IgD-negative memory B cell (primary cell): Measurements from ENCODE around the gene TRIM7. TPM values are rescaled to one million over a fixed set of nuclear protein-coding genes. Genes with fewer than 3 reads are reported as not detected.
A peak's percentile ranks its signal among the peaks of the same experiment; 100 is the strongest.
"Not testable (repeated sequence)": the region's sequence is repeated elsewhere in the genome, so short reads cannot be mapped to it uniquely, and the experiment has no call there.

Experiments used
- H3K27ac Mint-ChIP-seq, 3 donors: one replicate each; pipeline ENCODE4 v1.8.0; 2020 to 2022; ENCODE audit warnings: mild to moderate bottlenecking in 3 of 3, mixed read lengths in 3 of 3, moderate library complexity in 1 of 3
- H3K27me3 Mint-ChIP-seq: one replicate; pipeline ENCODE4 v1.8.0; 2021; ENCODE audit warnings: mixed read lengths
- H3K36me3 Mint-ChIP-seq: one replicate; pipeline ENCODE4 v1.8.0; 2020; ENCODE audit warnings: mild to moderate bottlenecking, mixed read lengths
- H3K4me1 Mint-ChIP-seq, 3 donors: one replicate each; pipeline ENCODE4 v1.8.0; 2020 to 2022; ENCODE audit warnings: mixed read lengths in 3 of 3, mild to moderate bottlenecking in 1 of 3
- H3K4me3 Mint-ChIP-seq, 4 donors: one replicate each; pipeline ENCODE4 v1.8.0; 2020 to 2022; ENCODE audit warnings: mild to moderate bottlenecking in 4 of 4, mixed read lengths in 4 of 4, moderate library complexity in 3 of 4
- H3K9me3 Mint-ChIP-seq, 3 donors: one replicate each; pipeline ENCODE4 v1.8.0; 2020 to 2021; ENCODE audit warnings: mixed read lengths in 3 of 3, mild to moderate bottlenecking in 1 of 3
- polyA plus RNA-seq: library from polyadenylated mRNA; unstranded; fragments of 300-500 nt; fragmentation: Illumina TruSeq; gene quantifications from one replicate; pipeline ENCODE4 v1.2.3, GENCODE V29; 2021

TRIM7 gene
- polyA plus RNA-seq, 1 donor from 2014 or later = 0.71 TPM

DNA sequence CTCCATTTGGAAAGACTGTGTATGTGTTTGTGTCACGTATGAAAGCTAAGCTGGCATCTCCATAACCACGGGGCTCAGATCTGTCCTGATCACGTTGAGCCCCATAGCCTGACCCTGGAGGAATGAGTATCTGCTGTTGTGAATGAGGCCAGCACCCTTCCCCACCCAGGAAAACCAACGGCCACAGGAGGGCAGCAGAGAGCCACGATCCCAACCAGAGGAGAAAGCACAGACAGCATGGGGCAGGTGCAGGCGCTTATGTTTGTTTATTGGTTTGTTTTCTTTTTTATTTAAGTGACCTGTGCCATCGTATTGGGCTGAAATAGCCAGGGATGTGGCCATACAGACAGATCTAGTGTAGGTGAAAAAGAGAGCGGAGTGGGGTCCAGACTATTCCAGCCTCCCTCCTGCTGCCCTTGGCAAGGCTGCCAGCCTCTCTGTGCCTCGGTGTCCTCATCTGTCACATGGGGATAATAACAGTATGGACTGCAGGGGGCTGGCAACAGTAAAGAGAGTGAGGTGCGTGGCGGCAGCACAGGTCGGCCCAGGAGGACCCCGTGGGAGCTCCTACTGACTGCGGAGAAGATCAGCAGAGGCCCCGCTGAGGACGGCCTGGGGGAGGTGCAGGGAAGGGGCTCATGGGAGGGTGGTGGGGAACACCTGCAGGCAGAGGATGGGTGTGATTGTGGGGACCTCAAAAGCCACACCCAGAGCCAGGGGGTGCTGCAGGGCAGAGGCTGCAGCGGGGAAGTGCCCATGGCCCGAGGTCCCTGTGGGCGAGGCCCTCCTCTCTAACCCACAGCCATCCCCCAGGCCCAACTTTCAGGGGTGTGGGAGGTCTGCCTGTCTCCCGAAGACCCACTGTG lies 45.5 kb downstream of the TRIM7 start:
- peaks cover 8% of the 10 kb centered on the region for H3K27me3 Mint-ChIP-seq
- peaks cover 4 to 8% (median 4%) of the 10 kb centered on the region in 3 donors for H3K9me3 Mint-ChIP-seq
- H3K36me3 Mint-ChIP-seq = no peaks in the 10 kb centered on the region
- H3K27ac Mint-ChIP-seq = peak overlapping the region; percentile 67 to 91 (median 84)
- peaks cover 13 to 14% (median 13%) of the 10 kb centered on the region in 3 donors for H3K4me1 Mint-ChIP-seq
- peak overlapping the region; percentile 61 to 86 (median 64) for H3K4me3 Mint-ChIP-seq

GRCh38 chr5:181158869-181159268 lies 46.1 kb downstream of the TRIM7 start:
- peaks cover 4% of the 10 kb centered on the region in 3 donors for H3K9me3 Mint-ChIP-seq
- H3K36me3 Mint-ChIP-seq = no peaks in the 10 kb centered on the region
- H3K4me1 Mint-ChIP-seq = peaks cover 13% of the 10 kb centered on the region in 3 donors
- peak overlapping the region in 1 of 4 donors; percentile 61 for H3K4me3 Mint-ChIP-seq
- peak overlapping the region in 1 of 3 donors; percentile 91 for H3K27ac Mint-ChIP-seq
- peaks cover 8% of the 10 kb centered on the region for H3K27me3 Mint-ChIP-seq

DNA sequence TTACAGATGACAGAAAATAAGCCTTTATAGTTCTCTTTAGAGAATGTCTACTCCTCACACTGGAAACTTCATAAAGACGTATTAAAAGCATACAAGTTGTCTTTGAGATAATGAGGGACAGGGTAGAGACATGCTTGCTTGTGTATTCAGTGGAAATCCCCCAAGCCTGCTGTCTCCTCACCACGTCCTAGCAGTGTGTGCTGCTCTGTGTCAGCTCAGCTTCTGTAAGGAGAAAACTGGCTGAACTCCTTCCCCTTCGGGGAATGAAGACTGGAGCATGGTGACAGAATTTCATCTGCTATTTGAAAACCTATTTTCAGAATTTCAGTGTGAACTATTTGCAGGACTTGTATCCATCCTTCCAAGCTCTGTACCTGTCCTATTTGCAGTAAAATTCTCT lies 48.2 kb downstream of the TRIM7 start:
- Mint-ChIP-seq H3K9me3 (peaks cover 0 to 4% (median 2%) of the 10 kb centered on the region in 3 donors), H3K27me3 (peaks cover 3% of the 10 kb centered on the region), H3K4me3 (no peak overlapping the region), H3K4me1 (peaks cover 5 to 11% (median 10%) of the 10 kb centered on the region in 3 donors), H3K36me3 (no peaks in the 10 kb centered on the region), H3K27ac (no peak overlapping the region)

DNA sequence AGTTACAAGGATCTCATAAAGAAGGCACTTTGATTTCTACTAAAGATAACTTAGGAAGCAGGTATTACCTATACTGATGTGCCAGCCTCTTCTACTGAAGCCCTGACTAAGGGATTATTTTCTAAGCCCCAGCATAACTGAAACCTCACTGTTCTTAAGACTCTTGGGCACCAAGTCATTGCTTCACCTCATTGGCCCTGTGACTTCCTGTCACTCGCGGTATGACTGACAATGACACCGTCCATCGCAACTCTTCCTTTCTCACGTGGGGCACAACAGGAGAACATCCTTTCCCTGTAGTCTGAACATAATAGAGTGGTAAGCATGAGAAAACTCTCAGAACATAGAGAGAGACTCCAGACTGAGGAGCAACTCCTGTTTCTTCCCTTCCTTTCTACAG lies 51.2 kb downstream of the TRIM7 start:
- Mint-ChIP-seq H3K4me3 (peak overlapping the region in 1 of 4 donors; percentile 55), H3K27ac (no peak overlapping the region), H3K27me3 (peaks cover 11% of the 10 kb centered on the region), H3K9me3 (peaks cover 0 to 4% (median 2%) of the 10 kb centered on the region in 3 donors), H3K4me1 (peaks cover 0 to 5% (median 3%) of the 10 kb centered on the region in 3 donors), H3K36me3 (peaks cover 3% of the 10 kb centered on the region)

DNA sequence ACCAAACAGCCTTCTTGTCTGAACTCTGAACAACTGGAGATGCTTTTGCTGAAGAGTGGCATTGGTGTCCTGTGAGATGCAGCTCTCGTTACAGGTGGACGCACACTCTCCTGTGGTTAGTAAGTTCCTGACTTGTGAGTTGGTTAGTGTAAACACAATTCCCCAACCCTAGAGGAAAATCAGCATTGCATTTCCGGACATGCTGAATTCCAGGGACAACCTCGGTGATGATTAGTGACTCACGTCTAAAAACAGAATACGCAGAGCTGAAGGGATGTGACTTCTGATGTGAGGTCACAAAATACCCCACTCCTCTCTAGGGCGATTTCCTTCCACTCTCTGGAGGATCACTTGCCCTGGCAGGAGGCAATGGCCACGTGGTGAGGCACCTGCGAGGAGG lies 52.6 kb downstream of the TRIM7 start:
- Mint-ChIP-seq H3K4me1 (peaks cover 0 to 3% (median under 1%) of the 10 kb centered on the region in 3 donors), H3K27ac (no peak overlapping the region), H3K36me3 (peaks cover 4% of the 10 kb centered on the region), H3K9me3 (peaks cover 0 to 4% (median 2%) of the 10 kb centered on the region in 3 donors), H3K27me3 (peaks cover 18% of the 10 kb centered on the region), H3K4me3 (no peak overlapping the region)

DNA sequence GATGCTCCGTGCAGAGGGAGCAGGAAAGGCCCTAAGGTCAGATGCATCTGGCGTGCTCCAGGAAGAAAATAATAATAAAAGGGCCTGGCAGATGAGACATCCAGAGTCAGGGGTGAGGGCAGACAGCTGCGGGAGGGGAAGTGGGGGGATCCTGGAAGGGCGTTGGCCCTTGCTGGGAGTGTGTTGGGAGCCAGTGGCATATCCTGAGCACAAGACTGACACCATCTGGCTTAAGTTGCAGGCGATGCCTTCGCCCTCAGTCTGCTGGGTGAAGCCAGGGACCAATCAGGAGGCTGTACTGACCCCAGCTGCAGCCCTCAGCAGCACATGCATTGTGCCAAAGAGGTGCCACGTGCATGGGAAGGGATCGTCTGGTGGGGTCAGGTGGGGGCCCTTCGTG lies 53.9 kb downstream of the TRIM7 start:
- H3K4me1 Mint-ChIP-seq = peaks cover 0 to 3% (median 0%) of the 10 kb centered on the region in 3 donors
- peaks cover 19% of the 10 kb centered on the region for H3K27me3 Mint-ChIP-seq
- H3K36me3 Mint-ChIP-seq = peaks cover 4% of the 10 kb centered on the region
- peaks cover 2 to 6% (median 4%) of the 10 kb centered on the region in 3 donors for H3K9me3 Mint-ChIP-seq
- no peak overlapping the region for H3K27ac Mint-ChIP-seq
- H3K4me3 Mint-ChIP-seq = no peak overlapping the region

DNA sequence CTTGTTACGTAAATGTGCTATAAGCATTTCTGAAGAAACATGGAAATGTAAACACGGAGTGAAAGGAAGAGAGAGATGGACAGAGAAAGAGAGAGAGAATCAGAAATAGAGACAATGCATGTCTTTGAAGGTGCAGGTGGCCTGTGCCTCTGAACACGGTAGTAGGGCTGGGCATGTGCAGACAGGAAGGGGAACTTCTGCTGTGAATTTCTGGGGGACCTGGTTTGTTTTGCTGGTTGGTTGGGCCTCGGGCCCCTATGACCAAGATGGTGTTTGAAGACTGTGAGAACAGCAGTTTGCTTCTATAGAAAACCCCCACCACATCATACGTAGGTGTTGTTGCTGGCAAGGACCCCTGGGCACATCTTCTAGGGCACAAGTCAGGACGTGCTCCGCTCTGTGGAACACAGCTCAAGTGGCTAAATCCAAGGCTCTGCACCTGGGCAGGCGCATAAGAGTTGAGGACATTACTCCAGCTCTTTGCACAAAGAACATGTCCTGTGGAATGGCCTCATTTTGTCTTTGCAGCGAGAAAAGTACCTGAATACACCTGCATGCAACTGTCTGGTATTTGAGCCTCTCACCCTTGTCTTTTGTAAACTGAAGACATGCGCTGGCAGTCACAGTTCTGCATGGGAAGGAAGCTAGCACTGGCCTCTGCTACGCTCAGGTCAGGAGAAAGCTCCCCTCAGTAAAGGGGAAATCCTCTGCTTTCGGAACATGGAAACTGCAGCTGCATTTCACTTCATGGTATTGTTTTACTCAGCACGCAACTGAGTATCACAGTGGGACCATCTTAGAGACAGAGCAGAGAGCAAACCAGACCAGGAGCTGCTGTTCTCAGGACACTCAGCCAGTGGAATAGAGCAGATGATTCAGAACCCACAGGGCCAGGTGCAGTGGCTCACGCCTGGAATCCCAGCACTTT lies 54.9 kb downstream of the TRIM7 start:
- peaks cover 2 to 7% (median 6%) of the 10 kb centered on the region in 3 donors for H3K9me3 Mint-ChIP-seq
- no peak overlapping the region for H3K4me3 Mint-ChIP-seq
- peaks cover 6% of the 10 kb centered on the region for H3K36me3 Mint-ChIP-seq
- H3K27ac Mint-ChIP-seq = no peak overlapping the region
- peaks cover 0 to 3% (median 0%) of the 10 kb centered on the region in 3 donors for H3K4me1 Mint-ChIP-seq
- H3K27me3 Mint-ChIP-seq = peaks cover 18% of the 10 kb centered on the region

GRCh38 chr5:181149355-181149754 lies 55.6 kb downstream of the TRIM7 start:
- peaks cover 7% of the 10 kb centered on the region for H3K36me3 Mint-ChIP-seq
- peaks cover 0 to 9% (median 5%) of the 10 kb centered on the region in 3 donors for H3K9me3 Mint-ChIP-seq
- H3K4me3 Mint-ChIP-seq = no peak overlapping the region
- no peak overlapping the region for H3K27ac Mint-ChIP-seq
- H3K4me1 Mint-ChIP-seq = peaks cover 0 to 3% (median 0%) of the 10 kb centered on the region in 3 donors
- H3K27me3 Mint-ChIP-seq = peaks cover 20% of the 10 kb centered on the region

DNA sequence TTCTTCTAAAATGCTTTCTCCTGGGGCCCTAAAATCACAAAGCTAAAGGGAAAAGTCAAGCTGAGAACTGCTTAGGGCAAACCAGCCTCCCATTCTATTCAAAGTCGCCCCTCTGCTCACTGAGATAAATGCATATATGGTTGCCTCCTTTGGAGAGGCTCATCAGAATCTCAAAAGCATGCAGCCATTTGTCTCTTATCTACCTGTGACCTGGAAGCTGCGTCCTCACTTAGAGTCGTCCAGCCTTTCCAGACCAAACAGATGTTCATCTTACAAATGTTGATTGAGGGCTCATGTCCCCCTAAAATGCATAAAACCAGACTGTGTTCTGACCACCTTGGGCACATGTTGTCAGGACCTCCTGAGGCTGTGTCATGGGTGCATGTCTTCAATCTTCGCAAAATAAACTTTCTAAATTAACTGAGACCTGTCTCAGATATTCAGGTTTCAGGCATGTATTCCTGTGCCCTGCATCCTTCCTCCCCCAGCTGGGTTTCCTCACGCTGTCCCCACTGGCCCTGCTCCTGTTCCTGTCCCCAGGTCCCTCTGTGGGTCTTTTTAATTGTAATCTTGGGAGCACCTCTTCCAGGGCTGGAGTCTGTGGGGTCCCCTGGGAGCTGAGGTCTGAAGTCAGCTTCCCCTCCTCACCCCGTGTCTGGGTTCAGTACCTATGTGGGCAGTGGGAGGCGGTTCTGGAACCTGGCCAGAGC lies 57.9 kb downstream of the TRIM7 start, which contains the start of gene OR2V2:
Gene OR2V2, plus strand, starts transcription at position 660 of the 710 bp plus-strand sequence. CDS start 7,357 bp downstream, outside the sequence.
- H3K4me1 Mint-ChIP-seq, H3K36me3 Mint-ChIP-seq, H3K9me3 Mint-ChIP-seq: not testable (repeated sequence)
- peak within 1 kb of the TSS in 1 of 4 donors; percentile 19 for H3K4me3 Mint-ChIP-seq
- H3K27me3 Mint-ChIP-seq = peaks cover 31% of the 10 kb centered on the region
- H3K27ac Mint-ChIP-seq = peak within 1 kb of the TSS in 1 of 3 donors; percentile 59

- H3K36me3 Mint-ChIP-seq = peaks cover 7% of the 10 kb centered on the region
- H3K9me3 Mint-ChIP-seq = peaks cover 0 to 9% (median 5%) of the 10 kb centered on the region in 3 donors
- H3K4me1 Mint-ChIP-seq = no peaks in the 10 kb centered on the region
- H3K4me3 Mint-ChIP-seq = no peak overlapping the region
- H3K27me3 Mint-ChIP-seq = peaks cover 26% of the 10 kb centered on the region
- no peak overlapping the region for H3K27ac Mint-ChIP-seq
Measured at GRCh38 chr5:181145133-181145532, 59.9 kb downstream of the TRIM7 start.

Other genes with a start within 250 kb of the TRIM7 start
- not detected for gene BTNL3, start 216.3 kb downstream of the TRIM7 start, polyA plus RNA-seq
- 5.1 TPM for gene BTNL9, start 164.9 kb downstream of the TRIM7 start, polyA plus RNA-seq
- not detected for gene OR2V1, start 74.0 kb downstream of the TRIM7 start, polyA plus RNA-seq
- gene OR2V2, start 57.6 kb downstream of the TRIM7 start, polyA plus RNA-seq = not detected
- 1.3 TPM for gene TRIM41, start 18.1 kb upstream of the TRIM7 start, polyA plus RNA-seq
- gene RACK1, start 38.7 kb upstream of the TRIM7 start, polyA plus RNA-seq = 2,243 TPM
- gene TRIM52, start 55.9 kb upstream of the TRIM7 start, polyA plus RNA-seq = 31.6 TPM
- not detected for gene OR4F3, start 162.1 kb upstream of the TRIM7 start, polyA plus RNA-seq